Left hindlimb (tissue), 1 donor: ENCODE measurements around the gene TXNRD1.
"Not testable (repeated sequence)": the region's sequence is repeated elsewhere in the genome, so short reads cannot be mapped to it uniquely, and the experiment has no call there.

Experiments
- DNase-seq: peaks from one replicate; pipeline ENCODE4 v3.0.0-alpha.2; 2018

Gene TXNRD1

DNA sequence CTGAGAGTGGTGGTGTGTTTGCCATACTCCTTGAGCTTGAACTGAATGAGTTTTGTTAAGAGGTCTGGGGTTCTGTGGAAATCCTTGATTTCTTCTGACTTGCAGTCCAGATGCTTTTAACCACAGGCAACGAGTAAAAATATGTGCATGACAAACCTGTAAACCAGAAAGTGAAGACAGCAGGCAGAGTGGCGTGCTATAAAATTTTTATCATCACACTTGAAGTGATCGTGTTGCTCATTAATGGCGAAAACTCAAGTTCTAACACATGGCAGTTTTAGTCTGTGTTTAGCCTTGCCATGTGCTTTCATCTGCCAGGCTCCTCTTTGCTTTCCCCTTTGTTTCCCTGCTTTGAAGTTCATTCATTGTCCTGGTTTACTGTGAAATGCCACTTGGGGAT, 28.0 kb downstream of the TXNRD1 start:
- DNase-seq: no peak

DNA sequence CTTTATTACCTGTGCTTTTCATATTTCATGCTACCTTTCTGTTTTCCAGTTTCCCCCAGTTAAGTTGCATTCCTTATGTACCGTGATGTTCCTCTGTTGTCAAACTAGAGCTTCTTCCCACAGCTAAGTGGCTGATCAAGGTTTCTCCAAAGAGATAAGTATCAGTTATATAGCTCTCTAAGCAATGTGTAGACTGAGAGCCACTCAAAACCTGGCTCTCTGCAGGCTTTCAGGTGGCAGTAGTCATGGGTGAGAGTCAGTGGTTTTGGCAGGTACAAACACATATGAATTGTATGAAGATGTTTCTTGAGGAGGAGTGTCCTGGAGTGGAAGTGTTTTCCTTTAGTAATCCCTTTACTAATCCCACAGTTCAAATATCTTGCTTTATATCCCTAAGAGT, 28.4 kb downstream of the TXNRD1 start:
- no peak for DNase-seq

DNA sequence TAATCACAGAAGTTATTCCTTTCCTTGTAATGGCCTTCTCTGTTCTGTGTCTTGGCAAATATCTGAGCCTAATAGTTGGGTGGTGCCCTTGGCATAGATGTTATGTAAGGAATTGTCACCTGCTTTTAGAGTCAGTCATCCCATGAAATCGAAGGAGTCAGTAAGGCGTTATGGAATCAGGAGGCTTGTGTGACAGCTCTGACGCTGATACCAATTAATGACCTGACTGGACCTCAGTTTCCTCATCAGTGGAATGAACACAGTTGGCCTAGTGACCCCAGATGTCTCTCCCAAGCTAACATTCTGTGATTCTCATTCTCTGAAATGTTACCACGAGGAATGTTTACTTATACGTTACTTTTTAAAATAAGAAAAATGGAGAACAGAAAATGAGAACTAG, 32.1 kb downstream of the TXNRD1 start:
- DNase-seq: no peak

DNA sequence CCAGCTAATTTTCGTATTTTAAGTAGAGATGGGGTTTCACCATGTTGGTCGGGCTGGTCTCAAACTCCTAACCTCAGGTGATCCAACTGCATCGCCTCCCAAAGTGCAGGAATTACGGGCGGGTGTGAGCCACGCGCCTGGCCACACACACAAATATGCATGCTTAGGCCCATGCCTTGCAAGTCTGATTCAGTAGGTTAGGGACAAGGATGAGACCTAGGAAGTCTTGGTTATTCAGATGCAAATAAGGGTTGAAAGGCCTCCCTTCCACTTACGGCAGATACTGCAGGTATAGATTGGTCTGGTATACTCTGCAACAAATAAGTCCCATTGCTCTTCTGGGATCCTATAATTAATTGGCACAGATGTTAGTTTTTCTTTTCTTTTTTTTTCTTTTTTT, 32.9 kb downstream of the TXNRD1 start:
- no peak for DNase-seq

DNA sequence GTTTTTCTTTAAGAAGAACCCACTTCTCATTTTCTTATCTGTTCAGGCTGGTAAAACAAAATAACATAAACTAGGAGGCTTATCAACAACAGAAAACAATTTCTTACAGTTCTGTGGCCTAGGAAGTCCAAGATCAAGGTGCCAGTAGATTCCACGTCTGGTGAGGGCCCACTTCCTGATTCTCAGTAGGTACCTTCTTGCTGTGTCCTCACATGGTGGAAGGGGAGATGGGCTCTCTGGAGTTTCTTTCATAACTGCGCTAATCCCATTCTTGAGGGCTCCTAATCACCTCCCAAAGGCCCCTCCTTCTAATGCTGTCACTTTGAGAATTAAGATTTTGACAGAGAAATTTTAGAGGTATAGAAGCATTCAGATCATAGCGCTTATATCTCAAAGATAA, 33.4 kb downstream of the TXNRD1 start:
- no peak for DNase-seq

- DNase-seq: no peak
Observed at GRCh38 chr12:104249898-104250297, 34.3 kb downstream of the TXNRD1 start.

DNA sequence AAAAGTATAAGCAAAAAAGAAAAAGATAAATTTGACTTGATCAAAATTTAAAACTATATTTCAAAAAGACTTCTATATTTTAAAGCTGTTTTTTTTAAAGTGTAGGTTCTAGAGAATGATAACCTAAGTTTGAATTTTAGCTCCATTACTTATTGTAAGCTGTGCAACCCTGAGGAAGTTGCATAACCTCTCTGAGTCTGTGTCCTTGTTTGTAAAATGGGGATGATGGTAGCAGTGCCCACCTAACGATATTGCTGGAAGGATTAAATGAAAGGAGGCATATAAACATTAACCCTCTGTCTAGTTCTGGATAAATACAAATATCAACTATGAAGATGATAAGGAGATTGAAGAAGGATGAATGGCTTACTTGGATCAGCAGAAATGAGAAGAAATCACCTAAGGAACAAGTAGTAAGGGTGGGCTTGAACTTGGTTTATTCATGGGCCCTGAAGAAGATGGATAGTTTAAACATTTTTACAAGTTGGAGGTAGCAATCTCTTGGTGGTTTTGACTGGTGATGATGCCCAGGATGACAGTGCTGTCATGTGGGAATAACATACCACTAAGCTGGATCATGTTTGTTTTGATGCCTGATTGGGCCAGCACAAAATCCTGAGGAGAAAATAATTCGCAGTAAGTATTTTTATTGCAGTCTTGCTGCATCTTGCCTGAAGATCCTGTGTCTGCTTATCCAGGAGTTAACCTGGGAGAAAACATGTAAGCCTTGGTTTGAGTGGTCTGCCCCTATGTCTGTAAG, 35.0 kb downstream of the TXNRD1 start:
- DNase-seq: no peak

GRCh38 chr12:104257913-104258472, 42.4 kb downstream of the TXNRD1 start:
- DNase-seq: no peak

GRCh38 chr12:104258476-104259067, 43.0 kb downstream of the TXNRD1 start:
- no peak for DNase-seq

GRCh38 chr12:104263026-104263425, 47.4 kb downstream of the TXNRD1 start:
- no peak for DNase-seq

DNA sequence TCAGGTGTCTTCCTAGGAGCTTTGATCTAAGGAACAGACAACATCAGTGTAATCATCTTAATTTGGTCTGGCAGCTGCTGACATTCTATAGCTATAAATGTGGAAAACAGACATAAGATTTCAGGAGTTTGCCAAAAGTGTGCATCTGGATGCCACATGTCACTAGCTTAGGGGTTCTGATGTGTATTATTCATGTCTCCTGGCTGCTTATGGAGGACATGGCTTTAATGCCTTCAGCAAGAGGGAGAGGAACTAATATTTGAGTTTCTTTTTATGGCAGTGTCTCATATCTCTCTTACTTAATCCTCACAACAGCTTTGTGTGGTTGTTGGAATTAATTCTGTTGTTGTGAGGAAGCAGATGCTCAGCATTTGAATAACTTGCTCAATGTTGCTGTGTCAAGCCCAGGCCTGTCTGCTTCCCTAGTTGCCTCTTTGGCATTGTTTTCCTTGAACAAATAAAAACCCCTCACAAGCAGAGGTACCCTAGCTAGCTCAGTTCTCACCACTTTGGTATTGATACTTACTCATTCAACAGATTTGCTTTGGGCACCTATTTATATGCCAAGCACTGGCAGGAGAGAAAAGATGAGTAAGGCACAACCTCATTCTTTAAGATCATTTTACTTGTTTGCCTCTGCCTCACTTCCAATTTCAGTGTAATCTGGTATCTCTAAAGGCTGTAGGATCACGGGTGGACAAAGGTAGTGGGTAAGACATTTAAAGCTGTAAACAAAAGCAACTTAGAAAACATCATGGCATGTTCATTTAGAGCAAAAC, 48.2 kb downstream of the TXNRD1 start:
- peak; percentile 38 for DNase-seq

DNA sequence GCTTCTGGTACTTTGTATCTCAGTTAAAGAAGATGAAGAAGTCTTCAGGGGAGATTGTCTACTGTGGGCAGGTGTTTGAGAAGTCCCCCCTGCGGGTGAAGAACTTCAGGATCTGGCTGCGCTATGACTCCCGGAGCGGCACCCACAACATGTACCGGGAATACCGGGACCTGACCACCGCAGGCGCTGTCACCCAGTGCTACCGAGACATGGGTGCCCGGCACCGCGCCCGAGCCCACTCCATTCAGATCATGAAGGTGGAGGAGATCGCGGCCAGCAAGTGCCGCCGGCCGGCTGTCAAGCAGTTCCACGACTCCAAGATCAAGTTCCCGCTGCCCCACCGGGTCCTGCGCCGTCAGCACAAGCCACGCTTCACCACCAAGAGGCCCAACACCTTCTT, 49.9 kb downstream of the TXNRD1 start:
- not testable (repeated sequence) for DNase-seq

GRCh38 chr12:104272938-104273337, 57.4 kb downstream of the TXNRD1 start:
- no peak for DNase-seq

DNA sequence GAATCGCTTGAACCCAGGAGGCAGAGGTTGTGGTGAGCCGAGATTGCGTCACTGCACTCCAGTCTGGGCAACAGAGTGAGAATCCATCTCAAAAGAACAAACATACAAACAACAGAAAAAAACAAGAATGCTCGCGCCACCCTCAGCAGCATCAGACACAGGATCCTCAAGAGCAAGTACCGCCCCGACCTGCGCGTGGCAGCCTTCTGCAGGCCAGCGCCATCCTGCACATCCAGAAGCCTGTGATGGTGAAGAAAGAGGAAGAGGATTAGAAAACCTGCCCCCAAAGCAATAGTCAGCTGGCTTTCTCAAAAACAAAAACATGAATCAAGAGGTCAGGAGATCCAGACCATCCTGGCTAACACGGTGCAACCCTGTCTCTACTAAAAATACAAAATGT, 57.9 kb downstream of the TXNRD1 start:
- DNase-seq: no peak

GRCh38 chr12:104274811-104275210, 59.2 kb downstream of the TXNRD1 start:
- DNase-seq: no peak

- no peak for DNase-seq
Observed at GRCh38 chr12:104275689-104276088, 60.1 kb downstream of the TXNRD1 start.

- DNase-seq: peak; percentile 34
Observed at GRCh38 chr12:104276273-104277131, 60.9 kb downstream of the TXNRD1 start.

DNA sequence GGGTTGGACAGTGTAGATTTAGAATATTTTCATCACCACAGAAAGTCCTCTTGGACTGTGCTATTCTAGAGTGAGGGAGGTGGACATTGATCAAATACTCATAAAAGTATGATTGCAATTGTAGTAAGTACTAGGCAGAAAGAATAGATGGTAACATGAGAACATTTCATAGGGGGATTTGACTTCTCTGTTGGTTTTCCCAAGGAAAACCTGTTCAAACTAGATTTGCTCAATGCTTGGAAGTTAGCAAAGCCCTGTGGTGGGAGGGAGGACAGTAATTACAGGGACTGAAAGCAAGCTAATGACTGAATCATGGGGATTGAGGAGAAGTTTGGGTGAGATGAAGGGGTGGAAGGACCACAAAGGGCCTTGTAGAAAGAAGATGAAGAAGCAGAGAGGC, 63.6 kb downstream of the TXNRD1 start:
- DNase-seq: no peak

- no peak for DNase-seq
Observed at GRCh38 chr12:104280111-104280510, 64.5 kb downstream of the TXNRD1 start.

- no peak for DNase-seq
Observed at GRCh38 chr12:104280717-104281458, 65.3 kb downstream of the TXNRD1 start.

DNA sequence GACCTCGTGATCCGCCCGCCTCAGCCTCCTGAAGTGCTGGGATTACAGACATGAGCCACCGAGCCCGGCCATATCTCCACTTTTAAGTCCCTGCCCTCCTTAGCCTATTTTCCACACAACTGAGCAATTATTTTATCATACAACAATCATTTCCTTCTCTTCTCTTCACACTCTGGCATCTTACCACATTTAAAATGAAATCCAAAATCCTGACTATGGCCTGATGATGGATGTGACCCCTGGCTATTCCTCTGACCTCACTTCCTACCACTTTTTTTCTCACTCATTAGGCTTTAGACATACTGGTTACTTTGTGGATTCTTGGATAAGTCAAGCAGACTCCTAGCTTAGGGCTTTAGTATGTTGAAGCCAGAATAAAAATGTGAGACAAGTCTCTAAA, 66.1 kb downstream of the TXNRD1 start:
- no peak for DNase-seq

- DNase-seq: no peak
Observed at GRCh38 chr12:104282109-104282508, 66.5 kb downstream of the TXNRD1 start.
